ENCODE measurements around the gene NBEA.

Gene NBEA

DNA sequence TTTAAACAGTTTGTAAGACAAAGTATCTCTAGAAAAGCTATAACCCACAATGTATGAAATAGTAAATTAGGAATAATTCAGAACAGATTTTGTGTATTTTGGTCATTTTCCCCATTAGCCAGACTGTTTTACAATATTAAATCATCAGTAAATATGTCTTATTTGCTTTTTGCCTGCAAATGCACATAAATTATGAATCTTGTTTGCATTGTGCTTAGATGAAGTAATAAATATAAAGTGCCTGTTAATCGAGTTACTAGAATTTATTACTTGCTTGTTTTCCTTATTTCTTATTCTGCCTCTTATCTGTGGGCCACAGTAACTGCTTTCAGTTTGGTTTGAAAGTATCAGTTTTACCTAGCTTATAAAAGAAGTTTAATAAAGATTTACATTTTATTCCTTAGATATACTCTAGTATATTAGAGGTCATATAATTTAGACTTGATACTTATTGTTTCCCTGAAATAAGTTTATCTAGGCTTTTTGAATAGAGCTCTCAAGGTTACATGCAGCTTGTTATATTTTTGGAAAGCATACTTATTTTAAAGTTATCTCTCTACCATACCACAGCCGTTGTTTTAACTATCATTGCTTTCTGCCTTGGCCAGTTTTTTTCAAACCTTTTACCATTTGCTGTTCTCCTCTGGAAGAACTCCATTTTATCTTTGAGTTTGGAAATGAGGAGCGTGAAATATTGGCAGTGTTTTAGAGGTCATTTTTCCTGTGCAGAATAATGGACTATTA is 238.0 kb downstream of the NBEA start:
- DNase-seq: no peak

DNA sequence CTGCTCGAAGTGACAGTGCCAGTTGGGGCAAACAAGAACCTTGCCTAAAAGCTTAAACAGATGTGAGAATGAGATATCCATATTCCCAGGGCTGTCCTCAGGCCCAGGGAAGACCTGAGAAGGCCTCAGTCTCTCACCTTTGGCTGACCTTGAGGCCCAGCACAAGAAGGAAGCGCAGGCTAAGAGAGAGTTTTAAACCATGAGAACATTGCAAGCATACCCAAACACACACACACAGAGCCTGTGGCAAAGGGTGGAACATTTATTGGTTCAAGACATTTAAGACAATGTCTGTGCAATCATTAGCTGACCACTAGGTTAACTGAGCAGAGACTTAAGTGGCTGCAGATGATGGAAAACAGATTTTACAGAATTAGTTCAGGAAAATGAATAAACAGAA is 248.2 kb downstream of the NBEA start:
- DNase-seq: no peak

DNA sequence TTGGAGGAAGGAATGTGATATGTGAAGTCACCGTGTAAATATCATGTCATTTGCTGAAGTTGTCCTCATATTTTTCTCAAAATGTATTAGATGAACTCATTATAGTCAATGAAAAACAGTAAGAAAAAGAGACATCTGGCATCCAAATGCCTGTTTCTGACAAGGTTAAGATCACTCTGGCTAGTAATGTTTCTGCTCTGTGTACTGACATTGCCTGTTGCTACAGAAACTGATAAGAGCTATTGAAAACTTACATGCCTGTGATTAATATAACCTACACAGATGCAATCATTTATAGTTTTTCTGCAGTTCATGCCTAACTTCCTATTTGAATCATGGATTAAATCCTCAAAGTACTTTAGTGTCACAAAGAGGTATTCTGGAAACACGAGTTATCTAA is 249.8 kb downstream of the NBEA start:
- no peak for DNase-seq

DNA sequence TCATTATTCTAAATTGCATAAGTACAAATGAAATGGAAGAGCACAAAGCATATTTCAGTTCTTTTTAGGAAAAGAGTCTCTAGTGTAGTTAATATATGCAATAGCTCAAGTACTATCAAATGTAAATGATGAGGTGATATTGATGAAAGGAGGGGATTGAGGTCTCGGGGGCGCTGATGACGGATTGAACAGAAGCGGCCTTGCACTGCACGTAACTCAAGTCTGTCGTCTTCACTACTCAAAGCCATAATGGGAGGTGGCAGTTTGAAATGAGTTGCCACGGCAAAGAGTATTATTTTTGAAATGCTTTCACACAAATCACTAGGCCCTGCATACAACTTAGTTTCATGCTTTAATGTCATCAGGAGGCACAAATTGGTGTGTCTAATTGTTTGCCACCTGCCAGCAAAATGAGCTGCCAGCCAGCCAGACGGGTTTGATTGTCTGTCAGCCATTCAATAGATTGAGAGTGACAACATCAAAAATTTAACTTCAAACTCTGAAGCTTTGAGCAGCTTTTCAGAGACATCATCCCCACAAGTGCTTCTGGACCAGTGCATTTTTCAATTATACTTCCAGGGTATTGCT is 256.6 kb downstream of the NBEA start:
- no peak for DNase-seq

DNA sequence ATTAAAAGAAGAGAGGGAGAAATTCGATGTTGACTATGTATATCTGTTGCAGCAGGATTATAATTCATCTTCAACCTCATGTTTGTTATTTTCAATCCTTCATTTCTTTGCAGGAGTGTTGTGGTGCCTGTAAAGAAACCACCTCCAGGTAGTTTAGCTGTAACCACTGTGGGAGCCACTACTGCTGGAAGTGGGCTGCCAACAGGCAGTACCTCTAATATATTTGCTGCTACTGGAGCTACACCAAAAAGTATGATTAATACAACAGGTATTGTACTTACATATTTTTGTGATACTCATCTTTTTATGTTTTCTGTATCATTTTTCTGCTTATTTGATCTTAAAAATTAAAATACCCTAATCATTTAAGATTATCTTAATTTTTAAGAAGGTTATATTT is 266.5 kb downstream of the NBEA start:
- no peak for DNase-seq

DNA sequence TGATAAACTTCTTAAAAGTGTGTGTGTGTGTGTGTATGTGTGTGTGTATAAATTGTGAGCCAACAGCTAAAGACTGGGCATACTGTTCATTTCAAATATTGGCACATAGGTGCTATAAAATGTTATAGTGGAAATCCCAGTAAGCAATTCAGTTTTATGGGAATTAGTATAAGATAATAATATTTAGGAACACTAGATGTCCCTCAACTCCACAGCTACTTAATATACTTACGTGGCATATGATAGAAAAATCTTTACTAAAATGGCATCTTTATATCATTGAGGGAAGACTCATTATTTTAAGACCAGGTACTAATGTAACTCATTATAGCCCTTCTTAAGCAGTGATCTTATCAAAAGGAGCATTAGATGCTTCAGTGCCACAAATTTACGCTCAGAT is 268.2 kb downstream of the NBEA start:
- no peak for DNase-seq

DNA sequence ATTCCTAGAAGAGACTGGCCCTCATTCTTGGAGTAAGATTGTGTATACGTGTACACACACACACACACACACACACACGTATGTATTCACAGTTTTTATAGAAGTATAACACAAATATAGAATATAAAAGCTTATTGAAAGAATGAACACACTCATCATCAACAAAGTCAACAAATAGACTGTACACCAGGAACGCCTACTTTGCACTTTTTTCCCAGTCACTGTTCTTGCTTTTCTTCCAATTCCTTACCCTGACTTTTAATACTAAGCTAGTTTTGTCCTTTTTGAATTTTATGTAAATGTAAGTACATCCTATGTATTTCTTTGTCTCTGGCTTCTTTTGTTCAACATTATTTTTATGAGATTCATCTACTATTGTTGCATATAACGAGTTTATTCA is 269.9 kb downstream of the NBEA start:
- DNase-seq: no peak

DNA sequence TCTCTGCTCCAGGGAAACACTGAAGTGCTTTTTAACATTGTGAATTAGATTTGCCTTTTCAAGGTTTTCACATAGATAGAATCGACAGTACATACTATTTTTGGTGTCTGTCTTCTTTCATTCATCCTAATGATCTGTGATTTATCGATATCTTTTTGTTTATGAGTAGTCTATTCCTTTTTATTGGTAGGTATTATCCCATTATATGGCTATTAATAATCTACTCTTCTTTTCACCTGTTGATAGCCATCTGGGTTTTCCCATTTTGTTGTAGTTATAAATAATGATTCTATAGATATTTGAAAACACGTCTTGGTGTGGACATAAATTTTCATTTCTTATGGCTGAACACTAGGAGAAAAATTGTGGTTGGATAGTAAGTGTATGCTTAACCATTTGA is 271.8 kb downstream of the NBEA start:
- no peak for DNase-seq

DNA sequence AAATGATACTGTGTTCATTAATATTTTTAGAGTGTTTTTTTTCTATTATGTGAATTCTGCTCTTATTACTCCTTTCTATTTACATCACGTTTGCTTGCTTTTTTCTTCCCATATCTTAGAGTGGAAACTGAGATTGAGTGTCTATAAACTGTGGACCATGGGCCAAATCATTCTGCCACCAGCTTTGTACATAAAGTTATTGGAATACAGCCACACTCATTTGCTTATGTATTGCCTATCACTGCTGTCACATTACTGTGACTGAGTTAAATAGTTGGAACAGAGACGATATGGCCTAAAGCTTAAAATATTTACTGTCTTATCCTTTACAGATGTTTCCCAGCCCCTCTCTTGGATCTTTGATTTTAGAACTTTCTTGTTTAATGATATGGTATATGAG is 274.1 kb downstream of the NBEA start:
- no peak for DNase-seq

DNA sequence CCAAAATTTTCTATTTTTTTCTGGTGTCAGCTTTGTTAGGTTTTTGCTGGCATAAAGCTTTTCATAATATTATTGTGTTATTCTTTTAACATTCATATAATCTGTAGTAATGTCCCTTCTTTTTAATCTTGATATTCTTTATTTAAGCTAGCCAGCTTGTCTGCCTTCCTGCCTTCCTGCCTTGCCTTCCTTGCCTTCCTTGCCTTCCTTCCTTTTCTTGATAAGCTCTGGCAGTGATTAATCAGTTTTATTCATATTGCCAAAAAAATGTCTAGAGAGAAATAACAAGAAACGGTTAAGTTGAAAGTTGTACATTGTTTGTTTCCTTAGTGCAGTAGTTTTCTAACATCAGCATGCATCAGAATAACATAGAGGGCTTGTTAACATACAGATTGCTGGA is 277.0 kb downstream of the NBEA start:
- DNase-seq: no peak

DNA sequence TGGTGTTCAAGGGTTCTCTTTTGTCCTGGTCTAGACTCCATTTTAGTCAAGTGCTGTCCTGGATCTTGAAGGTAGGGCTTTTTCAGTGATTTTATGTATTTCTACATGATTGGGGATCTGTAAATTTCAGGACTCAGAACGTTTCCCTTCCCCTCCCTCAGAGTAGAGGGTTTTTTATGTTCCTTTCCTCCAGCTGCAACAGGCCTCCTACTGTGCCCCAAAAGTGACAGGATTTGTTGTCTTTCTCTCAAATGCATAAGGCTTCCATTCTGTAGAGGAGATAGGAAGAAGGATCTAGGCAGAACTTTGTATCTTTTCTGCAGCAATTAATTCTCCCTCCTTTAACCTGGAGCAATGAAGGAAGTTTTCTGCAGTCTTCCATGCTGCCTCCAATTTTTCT is 283.1 kb downstream of the NBEA start:
- no peak for DNase-seq

DNA sequence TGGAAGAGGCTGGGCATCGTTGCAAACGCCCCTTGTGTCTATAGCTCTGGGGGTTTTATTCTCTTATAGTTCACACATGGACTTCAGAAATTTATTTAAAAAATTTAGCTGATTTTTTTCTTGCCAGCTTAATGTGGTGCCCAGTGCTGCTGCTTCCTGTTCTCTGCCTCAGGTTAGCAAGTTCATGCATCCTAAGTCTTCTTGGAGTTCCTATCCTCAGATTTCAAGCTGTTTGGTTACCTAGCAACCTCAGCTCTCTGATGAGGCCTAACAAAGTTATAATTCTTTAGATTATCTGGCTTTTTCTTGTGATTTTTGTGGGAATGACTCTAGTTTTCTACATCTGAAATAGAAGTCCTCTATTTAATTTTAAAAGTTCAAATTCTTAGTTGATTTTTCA is 283.5 kb downstream of the NBEA start:
- no peak for DNase-seq

DNA sequence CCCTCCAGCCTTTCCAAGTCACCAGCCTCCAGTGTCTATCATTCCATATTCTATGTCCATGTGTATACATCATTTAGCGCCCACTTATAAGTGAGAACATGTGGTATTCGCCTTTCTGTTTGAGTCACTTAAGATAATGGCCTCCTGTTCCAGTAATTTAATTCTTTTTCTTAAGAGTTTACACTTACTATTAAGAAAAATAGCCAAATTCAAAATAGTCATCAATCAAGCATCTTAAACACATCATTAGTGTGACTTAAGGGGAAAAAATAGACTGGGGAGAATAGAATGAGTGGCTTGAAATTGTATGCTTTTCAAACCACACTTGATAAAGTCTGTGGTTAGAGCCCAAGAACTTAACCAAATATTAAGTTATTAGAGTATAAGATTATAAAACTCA is 286.5 kb downstream of the NBEA start:
- no peak for DNase-seq

DNA sequence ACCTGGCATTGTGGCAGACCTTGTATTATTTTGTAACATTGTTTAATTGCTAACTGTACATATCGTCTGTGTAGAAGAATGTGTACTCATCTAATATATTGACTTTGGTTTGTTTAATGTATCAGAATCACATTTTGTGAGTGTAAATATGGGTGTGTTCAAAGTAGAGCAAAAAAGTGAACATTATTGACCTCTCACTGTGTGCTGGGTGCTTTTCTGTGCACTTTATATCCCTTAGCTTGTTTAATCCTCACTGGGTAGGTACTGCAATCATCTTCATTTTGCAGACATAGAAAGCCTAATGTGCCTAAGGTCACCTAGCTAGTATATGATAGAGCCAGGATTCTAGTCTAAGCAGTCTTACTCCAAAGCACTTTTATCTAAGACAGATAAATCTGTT is 289.4 kb downstream of the NBEA start:
- no peak for DNase-seq

DNA sequence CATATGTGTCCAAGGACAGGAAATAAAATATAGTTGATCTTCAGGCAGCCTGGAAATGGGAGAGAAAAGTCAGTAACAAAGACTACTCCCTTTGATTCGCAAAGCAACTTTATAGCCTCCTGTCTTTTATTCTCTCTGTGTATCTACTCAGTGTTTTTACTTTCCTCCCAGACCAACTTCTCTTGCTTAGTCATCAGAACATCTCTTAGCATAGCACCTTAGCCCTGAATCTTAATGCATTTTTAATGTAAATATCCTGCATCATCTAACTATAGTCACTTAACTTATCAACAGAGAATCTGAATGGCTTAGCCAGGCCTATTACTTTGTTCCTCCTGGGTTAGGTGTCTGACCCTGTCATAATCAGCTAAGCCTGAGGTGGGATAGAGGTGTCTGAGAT is 296.2 kb downstream of the NBEA start:
- no peak for DNase-seq

DNA sequence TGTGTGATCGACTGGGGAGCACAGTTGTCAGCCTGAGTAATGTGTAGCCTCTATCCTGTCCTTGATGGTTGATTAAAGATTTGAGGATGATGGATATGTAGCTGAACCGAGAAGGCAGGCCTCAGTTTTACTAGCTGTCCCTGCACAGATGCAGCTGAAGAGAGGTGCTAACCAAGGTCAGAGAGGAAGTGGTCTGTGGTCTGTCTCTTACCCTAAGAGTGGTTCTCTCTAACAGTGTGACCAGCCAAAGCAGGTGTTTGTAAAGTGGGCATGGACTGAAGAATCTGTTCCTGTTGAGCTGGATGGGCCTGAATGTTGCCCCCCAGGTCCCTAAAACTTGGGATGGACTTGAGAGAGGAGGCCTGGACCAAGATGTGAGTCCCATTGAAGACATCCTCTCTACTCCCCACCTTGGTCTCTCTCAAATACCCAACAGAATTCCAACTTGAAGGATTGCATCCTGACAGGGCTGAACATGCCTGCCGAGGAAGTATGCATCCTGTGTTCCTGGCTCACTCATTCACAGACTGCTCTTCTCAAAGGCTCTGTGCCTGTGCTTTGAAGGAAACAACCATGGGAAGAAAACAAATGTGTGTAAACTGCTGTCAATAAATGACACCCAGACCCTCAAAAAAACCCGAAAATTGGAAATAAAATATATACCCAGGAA is 310.6 kb downstream of the NBEA start:
- no peak for DNase-seq

DNA sequence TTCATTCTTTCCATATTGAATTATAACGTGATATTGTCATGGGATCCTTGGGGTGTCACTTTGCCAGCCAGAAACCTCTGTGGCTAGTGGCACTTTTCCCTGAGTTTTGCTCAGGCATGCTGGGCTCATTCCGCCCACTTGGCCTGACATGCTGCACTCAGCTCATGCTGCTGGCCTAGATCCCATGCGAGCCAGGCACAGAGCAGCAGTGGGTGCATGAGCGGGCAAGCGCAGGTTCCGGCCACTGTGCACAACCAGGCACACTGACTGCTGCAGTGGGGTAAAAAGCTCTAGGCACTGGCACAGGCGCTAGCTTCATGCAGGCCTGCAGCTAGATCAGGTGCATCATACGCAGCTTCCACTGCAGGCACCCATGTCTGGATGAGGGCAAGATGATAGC is 313.2 kb downstream of the NBEA start:
- no peak for DNase-seq

DNA sequence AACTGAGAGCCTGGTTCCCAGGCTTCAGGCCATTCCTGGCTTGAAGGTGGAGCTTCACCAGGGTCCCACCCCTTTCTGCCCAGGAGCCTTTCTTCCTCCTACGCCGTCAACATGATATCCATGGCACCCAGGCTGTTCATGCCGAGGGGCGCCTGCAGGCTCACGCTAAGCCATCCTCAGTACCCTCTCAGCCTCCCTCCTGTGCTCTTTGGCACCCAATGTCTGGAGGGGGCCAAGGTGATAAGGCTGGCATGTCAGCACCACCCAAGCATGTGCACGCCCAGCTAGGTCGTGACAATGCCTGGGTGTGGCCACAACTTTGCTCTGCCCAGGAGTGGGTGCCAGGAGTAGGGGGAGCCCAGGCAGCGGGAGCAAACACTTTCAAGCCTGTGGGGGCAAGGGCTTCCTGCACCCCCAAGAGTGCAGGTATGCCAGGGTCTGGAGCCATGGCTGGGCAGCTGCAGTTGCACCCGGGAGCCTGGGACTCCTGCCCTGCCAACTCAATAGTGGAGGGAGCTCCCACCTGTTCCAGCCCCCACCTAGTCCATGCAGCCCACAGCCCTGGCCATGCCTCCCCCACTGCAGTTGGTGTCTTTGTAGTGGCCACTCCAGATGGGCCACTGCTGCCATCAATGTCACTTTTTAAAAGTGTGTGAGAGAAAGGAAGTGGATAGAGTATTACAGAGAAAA is 314.5 kb downstream of the NBEA start:
- DNase-seq: no peak

DNA sequence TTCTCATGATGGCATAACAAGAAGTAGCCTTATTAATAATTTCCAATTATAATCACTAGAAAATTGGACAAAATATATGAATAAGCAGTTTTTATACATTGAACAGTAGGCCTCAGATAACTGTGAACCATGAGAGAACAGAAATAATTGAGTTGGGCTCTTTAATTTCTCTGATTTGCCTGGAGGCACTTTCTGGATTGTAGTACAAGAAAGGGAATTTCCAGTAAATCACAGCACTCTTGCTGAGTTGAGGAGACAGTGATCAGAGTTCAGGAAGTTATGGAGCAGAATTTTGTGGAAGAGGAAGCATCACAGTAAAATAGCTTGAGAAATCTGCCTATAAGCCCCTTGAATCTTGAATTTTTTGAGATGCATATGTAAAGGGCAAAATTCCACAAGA is 318.2 kb downstream of the NBEA start:
- DNase-seq: no peak

DNA sequence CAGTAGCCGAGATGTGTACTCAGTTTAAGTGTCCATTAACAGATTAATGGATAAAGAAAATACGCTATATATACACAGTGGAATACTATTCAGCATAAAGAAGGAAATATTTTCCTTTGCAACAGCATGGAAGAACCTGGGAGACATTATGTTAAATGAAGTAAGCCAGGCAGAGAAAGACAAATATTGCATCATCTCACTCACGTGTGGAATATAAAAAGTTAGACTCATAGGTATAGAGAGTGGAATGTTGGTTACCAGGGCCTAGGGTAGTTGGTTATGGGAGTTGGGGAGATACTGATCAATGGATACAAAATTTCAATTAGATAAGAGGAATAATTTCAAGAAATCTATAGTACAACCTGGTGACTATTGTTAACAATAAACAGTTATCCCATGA is 324.3 kb downstream of the NBEA start:
- DNase-seq: no peak

DNA sequence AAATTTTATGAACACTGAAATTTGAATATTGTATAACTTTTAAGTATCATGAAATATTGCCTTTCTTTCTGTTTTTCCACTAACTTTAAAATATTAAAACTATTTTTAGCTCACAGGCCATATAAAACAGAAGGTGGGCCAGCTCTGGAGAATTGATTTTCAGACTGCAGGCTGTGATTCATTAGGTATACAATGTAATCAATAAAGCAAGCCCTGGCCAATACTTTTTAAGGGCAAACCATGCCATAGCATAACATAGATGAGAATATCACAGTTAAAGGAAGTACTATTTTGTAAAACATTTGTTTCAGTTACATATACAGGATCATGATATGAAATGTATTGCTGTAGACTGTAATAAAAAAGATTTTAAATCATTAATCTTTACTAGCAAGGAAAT is 336.8 kb downstream of the NBEA start:
- DNase-seq: no peak

DNA sequence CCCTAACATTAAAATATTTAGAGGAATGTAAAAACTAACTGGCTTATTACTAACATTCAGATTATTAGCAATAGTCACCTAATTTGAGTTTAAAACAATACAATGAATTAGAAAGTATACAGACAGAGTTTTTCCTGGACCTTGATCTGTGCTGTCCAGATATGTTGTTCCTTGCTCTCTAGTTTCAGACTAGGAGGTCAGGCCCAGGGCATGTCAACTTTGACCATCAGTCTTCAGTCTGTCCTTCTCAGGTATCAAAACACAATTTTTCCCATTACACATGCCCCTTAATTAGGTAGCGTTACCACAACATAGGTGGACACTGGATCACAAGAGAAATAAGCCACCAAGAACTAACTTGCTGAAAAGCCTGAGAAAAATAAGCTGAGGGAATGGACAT is 337.4 kb downstream of the NBEA start:
- no peak for DNase-seq

DNA sequence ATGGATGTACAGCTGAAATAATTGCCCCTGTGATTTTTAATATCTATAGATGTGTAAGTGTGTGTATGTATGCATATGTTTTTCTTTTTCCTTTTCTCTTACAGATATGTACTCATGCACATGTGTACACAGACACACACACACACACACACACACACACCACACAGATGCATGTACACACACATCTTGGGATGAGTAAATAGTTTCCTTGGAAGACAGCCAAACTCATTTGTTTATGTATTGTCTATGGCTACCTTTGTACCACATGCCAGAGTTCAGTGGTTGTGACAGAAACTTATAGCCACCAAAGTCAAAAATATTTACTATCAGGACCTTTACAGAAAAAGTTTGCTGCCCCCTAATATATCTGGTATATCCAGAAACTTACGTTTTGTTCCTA is 341.8 kb downstream of the NBEA start:
- no peak for DNase-seq

DNA sequence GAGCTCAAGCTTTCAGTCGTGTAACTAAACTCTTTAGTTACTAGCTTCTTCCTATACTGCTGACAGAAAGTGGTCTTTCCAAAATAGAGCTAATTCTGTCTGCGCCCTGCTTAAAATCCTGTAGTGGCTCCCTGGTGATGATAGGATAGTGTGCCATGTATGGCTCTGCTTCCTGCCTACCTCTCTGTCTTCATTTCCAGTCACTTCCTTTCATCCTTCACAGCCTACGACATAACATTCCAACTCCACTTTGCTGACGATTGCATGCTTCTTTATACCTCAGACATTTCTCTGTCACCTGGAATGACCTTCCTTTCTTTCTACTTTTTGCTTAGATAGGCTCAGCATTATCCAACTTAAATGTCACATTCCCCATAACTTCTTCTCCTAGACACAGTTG is 343.6 kb downstream of the NBEA start:
- DNase-seq: no peak

Measured in hematopoietic multipotent progenitor cell treated with erythropoietin and hydrocortisone succinate and interleukin-3 and kit ligand, for 8 days (in vitro differentiated cells).